WTC11 (cell line): ENCODE data around the gene HIPK3. TPM values are rescaled to one million over a fixed set of nuclear protein-coding genes. Genes with fewer than 3 reads are reported as not detected.

ENCODE experiments used
- ATAC-seq: fragments of 200-7000 bp; cut with Tn5 transposase; 2 replicates; pipeline ENCODE4 v1.10.0; 2021; ENCODE audit warnings: mild to moderate bottlenecking, moderate library complexity
- CTCF ChIA-PET: fragments of 300-600 bp; sonication (Branson Sonifier 250); formaldehyde crosslinking; loops from one replicate; lab custom pipeline; 2021; ENCODE audit warnings: antibody characterized with exemption; lab: Charles Lee
- POLR2A ChIA-PET: fragments of 350-600 bp; sonication (Branson Sonifier 250); formaldehyde crosslinking; loops from one replicate; lab custom pipeline; 2021; ENCODE audit warnings: antibody characterized with exemption; lab: Charles Lee
- DNase-seq: peaks from one replicate; pipeline ENCODE4 v3.0.0; 2021; ENCODE audit warnings: low spot score
- H3K27ac Mint-ChIP-seq: 2 replicates; pipeline ENCODE4 v1.8.0; 2021; ENCODE audit warnings: mixed read lengths
- H3K27me3 Mint-ChIP-seq: 2 replicates; pipeline ENCODE4 v1.8.0; 2021; ENCODE audit warnings: low read depth, mild to moderate bottlenecking, moderate library complexity, mixed read lengths
- H3K36me3 Mint-ChIP-seq: 2 replicates; pipeline ENCODE4 v1.8.0; 2021; ENCODE audit warnings: mixed read lengths
- H3K4me1 Mint-ChIP-seq: 2 replicates; pipeline ENCODE4 v1.8.0; 2022; ENCODE audit warnings: mixed read lengths
- H3K4me3 Mint-ChIP-seq: 2 replicates; pipeline ENCODE4 v1.8.0; 2021; ENCODE audit warnings: mild to moderate bottlenecking, moderate library complexity, mixed read lengths
- H3K9me3 Mint-ChIP-seq: 2 replicates; pipeline ENCODE4 v1.8.0; 2021; ENCODE audit warnings: mixed read lengths
- ARID4B ChIP-seq: sonication (generic); formaldehyde crosslinking; IDR thresholded peaks from 2 replicates; pipeline ENCODE4 v1.8.0; 2023; ENCODE audit warnings: missing genetic modification reagents, mild to moderate bottlenecking, borderline replicate concordance
- PRDM15 ChIP-seq: sonication (generic); formaldehyde crosslinking; IDR thresholded peaks from 2 replicates; pipeline ENCODE4 v1.8.0; 2022; ENCODE audit warnings: missing genetic modification reagents
- RELA ChIP-seq: sonication (generic); formaldehyde crosslinking; IDR thresholded peaks from 2 replicates; pipeline ENCODE4 v1.8.1; 2022; ENCODE audit warnings: missing genetic modification reagents, mild to moderate bottlenecking, borderline replicate concordance
- SOX15 ChIP-seq: fragments of 250-450 bp; sonication (Bioruptor Pico); IDR thresholded peaks from 2 replicates; pipeline ENCODE4 v1.9.0; 2021; ENCODE audit warnings: mild to moderate bottlenecking
- STAT6 ChIP-seq: sonication (generic); formaldehyde crosslinking; conservative IDR thresholded peaks from 2 replicates; pipeline ENCODE4 v1.8.1; 2023; ENCODE audit warnings: mild to moderate bottlenecking, low read depth, missing genetic modification reagents, moderate library complexity
- USF1 ChIP-seq: sonication (generic); formaldehyde crosslinking; IDR thresholded peaks from 2 replicates; pipeline ENCODE4 v1.8.0; 2022; ENCODE audit warnings: mild to moderate bottlenecking, missing genetic modification reagents
- ZBTB21 ChIP-seq: sonication (generic); formaldehyde crosslinking; IDR thresholded peaks from 2 replicates; pipeline ENCODE4 v1.8.1; 2023; ENCODE audit warnings: mild to moderate bottlenecking, missing genetic modification reagents, borderline replicate concordance
- ZMAT4 ChIP-seq: fragments of 250-450 bp; sonication (Bioruptor Pico); IDR thresholded peaks from 2 replicates; pipeline ENCODE4 v1.9.0; 2021; ENCODE audit warnings: mild to moderate bottlenecking
- ZNF121 ChIP-seq: sonication (generic); formaldehyde crosslinking; IDR thresholded peaks from 2 replicates; pipeline ENCODE4 v1.8.0; 2023; ENCODE audit warnings: missing genetic modification reagents
- ZNF416 ChIP-seq: fragments of 250-450 bp; sonication (Bioruptor Pico); IDR thresholded peaks from 2 replicates; pipeline ENCODE4 v1.9.0; 2021; ENCODE audit warnings: mild to moderate bottlenecking, inconsistent platforms
- ZNF671 ChIP-seq: fragments of 250-450 bp; sonication (Bioruptor Pico); IDR thresholded peaks from 2 replicates; pipeline ENCODE4 v1.8.0; 2021; ENCODE audit warnings: mild to moderate bottlenecking
- total RNA-seq: library from RNA; stranded (reverse); gene quantifications from 3 replicates; pipeline ENCODE4 v1.2.3, GENCODE V29; 2021

Gene HIPK3
- total RNA-seq, 1 experiment from 2014 or later, result 24.1 TPM

- H3K27ac Mint-ChIP-seq, result peak overlapping the region; percentile 25
- peaks cover 32% of the 10 kb centered on the region for H3K4me1 Mint-ChIP-seq
- ChIA-PET CTCF (no interaction called here), POLR2A (no interaction called here)
- H3K36me3 Mint-ChIP-seq, result 0 out of 2 replicates have a peak, but pooled peaks cover 2% of the 10 kb centered on the region
- TF ChIP-seq PRDM15 (CRISPR knock-in tag) (peak; percentile 76), ZNF416 (CRISPR knock-in tag) (no peak), SOX15 (CRISPR knock-in tag) (no peak)
- DNase-seq, result no peak
- ATAC-seq, result peak; percentile 88
- no peak overlapping the region for H3K4me3 Mint-ChIP-seq
- H3K9me3 Mint-ChIP-seq, result no peaks in the 10 kb centered on the region
- H3K27me3 Mint-ChIP-seq, result no peaks in the 10 kb centered on the region
These were observed 53.7 kb downstream of the HIPK3 start for GRCh38 chr11:33310720-33311500.

- H3K36me3 Mint-ChIP-seq, result 0 out of 2 replicates have a peak, but pooled peaks cover 2% of the 10 kb centered on the region
- ATAC-seq (no peak), DNase-seq (no peak)
- no peak for TF ChIP-seq ARID4B
- TF ChIP-seq ZNF121 (CRISPR knock-in tag), result peak; percentile 51; the same call in 1 of the 2 replicates
- ChIA-PET CTCF (no interaction called here), POLR2A (no interaction called here)
- peaks cover 32% of the 10 kb centered on the region for H3K4me1 Mint-ChIP-seq
- H3K9me3 Mint-ChIP-seq, result no peaks in the 10 kb centered on the region
- no peak overlapping the region for H3K4me3 Mint-ChIP-seq
- H3K27ac Mint-ChIP-seq, result no peak overlapping the region
- H3K27me3 Mint-ChIP-seq, result no peaks in the 10 kb centered on the region
These were observed 54.5 kb downstream of the HIPK3 start for GRCh38 chr11:33311680-33312079.

- H3K27ac Mint-ChIP-seq, result no peak overlapping the region
- ATAC-seq (no peak), DNase-seq (no peak)
- no peaks in the 10 kb centered on the region for H3K36me3 Mint-ChIP-seq
- CTCF ChIA-PET, result interaction anchor here (1.4 kb wide), 1 partner anchor 14 kb away, joined by 3 read pairs; no protein-coding TSS in a partner anchor
- no peaks in the 10 kb centered on the region for H3K27me3 Mint-ChIP-seq
- TF ChIP-seq ZNF121 (CRISPR knock-in tag) (no peak), ZBTB21 (CRISPR knock-in tag) (no peak), ZMAT4 (CRISPR knock-in tag) (no peak), ZNF671 (CRISPR knock-in tag) (no peak), STAT6 (no peak), USF1 (CRISPR knock-in tag) (no peak), ZNF416 (CRISPR knock-in tag) (no peak), RELA (CRISPR knock-in tag) (no peak)
- H3K4me3 Mint-ChIP-seq, result no peak overlapping the region
- H3K4me1 Mint-ChIP-seq, result peaks cover 13% of the 10 kb centered on the region
- no peaks in the 10 kb centered on the region for H3K9me3 Mint-ChIP-seq
- POLR2A ChIA-PET, result no interaction called here
These were observed 58.6 kb downstream of the HIPK3 start for GRCh38 chr11:33315822-33316221.
